ENCODE results near the gene COG8. TPM values are rescaled to one million over a fixed set of nuclear protein-coding genes. Genes with fewer than 3 reads are reported as not detected.
A peak's percentile ranks its signal among the peaks of the same experiment; 100 is the strongest.

COG8 gene
- total and polyA plus RNA-seq, 2 experiments from 2014 or later, result 54.5 to 95.3 TPM

DNA sequence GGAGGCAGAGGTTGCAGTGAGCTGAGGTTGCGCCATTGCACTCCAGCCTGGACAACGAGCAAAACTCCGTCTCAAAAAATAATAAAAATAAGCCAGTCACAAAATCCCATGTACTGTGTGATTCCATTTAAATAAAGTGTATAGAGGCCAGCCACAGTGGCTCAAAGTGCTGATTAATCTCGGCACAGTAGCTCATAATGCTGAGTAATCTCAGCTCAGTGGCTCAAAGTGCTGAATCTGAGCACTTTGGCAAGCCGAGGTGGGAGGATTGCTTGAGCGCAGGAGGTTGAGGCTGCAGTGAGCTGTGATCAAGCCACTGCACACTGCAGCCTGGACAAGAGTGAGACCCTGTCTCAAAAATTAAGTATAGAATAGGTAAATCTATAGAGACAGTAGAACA, 7.3 kb upstream of the COG8 start:
- TF ChIP-seq, protein P1, sequence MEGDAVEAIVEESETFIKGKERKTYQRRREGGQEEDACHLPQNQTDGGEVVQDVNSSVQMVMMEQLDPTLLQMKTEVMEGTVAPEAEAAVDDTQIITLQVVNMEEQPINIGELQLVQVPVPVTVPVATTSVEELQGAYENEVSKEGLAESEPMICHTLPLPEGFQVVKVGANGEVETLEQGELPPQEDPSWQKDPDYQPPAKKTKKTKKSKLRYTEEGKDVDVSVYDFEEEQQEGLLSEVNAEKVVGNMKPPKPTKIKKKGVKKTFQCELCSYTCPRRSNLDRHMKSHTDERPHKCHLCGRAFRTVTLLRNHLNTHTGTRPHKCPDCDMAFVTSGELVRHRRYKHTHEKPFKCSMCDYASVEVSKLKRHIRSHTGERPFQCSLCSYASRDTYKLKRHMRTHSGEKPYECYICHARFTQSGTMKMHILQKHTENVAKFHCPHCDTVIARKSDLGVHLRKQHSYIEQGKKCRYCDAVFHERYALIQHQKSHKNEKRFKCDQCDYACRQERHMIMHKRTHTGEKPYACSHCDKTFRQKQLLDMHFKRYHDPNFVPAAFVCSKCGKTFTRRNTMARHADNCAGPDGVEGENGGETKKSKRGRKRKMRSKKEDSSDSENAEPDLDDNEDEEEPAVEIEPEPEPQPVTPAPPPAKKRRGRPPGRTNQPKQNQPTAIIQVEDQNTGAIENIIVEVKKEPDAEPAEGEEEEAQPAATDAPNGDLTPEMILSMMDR (IDR thresholded peaks at IDR 0.05; ENCODE audit: low read depth, low read length), result no peak
- Histone ChIP-seq H3K27me3 (no peaks in the 10 kb centered on the region), H3K36me3 (peaks cover 12% of the 10 kb centered on the region), H3K9me3 (ENCODE audit: low read depth) (no peaks in the 10 kb centered on the region), H3K27ac (no peak overlapping the region), H3K4me1 (ENCODE audit: low read depth) (no peaks in the 10 kb centered on the region), H3K4me3 (no peak overlapping the region)
- no peak for DNase-seq (ENCODE audit: low read depth in 1 of 2, low spot score in 1 of 2)

DNA sequence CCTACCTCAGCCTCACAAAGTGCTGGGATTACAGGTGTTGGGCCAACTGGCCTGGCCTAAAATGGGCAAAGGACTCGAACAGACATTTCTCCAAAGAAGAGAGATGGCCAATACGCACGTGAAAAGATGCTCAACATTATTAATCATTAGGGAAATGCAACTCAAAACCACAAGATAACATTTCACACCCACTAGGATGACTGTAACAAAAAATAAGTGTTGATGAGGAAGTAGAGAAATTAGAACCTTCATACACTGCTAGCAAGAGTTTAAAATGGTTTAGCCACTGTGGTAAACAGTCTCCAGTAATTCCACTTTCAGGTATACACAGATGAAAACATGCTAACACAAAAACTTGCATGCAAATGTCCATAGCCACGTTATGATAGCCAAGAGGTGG, 6.6 kb upstream of the COG8 start:
- no peak for DNase-seq (ENCODE audit: low read depth in 1 of 2, low spot score in 1 of 2)
- Histone ChIP-seq H3K27me3 (no peaks in the 10 kb centered on the region), H3K9me3 (ENCODE audit: low read depth) (no peaks in the 10 kb centered on the region), H3K36me3 (peaks cover 19% of the 10 kb centered on the region), H3K4me1 (ENCODE audit: low read depth) (no peaks in the 10 kb centered on the region), H3K27ac (no peak overlapping the region), H3K4me3 (no peak overlapping the region)
- TF ChIP-seq, protein P1 (IDR thresholded peaks at IDR 0.05; ENCODE audit: low read depth, low read length), result no peak

DNA sequence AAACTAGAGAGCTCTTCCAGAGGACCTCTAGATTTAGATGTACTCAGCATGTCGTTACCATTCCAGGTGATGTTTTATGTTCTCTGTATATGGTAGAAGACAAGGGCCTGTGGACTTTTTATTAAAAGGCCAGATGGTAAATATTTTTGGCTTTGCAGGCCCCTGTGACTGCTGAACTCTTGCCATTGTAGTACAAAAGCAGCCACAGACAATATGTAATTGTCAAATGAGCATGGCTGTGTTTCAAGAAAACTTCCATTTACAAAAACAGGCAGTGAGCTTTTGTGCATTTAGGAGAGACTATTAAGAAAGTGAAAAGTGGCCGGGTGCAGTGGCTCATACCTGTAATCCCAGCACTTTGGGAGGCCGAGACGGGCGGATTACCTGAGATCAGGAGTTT, 4.8 kb upstream of the COG8 start:
- Histone ChIP-seq H3K9me3 (ENCODE audit: low read depth) (no peaks in the 10 kb centered on the region), H3K4me3 (no peak overlapping the region), H3K4me1 (ENCODE audit: low read depth) (peaks cover 7% of the 10 kb centered on the region), H3K36me3 (peaks cover 22% of the 10 kb centered on the region), H3K27ac (no peak overlapping the region), H3K27me3 (no peaks in the 10 kb centered on the region)
- TF ChIP-seq, protein P1 (IDR thresholded peaks at IDR 0.05; ENCODE audit: low read depth, low read length), result no peak
- no peak for DNase-seq (ENCODE audit: low read depth in 1 of 2, low spot score in 1 of 2)

DNA sequence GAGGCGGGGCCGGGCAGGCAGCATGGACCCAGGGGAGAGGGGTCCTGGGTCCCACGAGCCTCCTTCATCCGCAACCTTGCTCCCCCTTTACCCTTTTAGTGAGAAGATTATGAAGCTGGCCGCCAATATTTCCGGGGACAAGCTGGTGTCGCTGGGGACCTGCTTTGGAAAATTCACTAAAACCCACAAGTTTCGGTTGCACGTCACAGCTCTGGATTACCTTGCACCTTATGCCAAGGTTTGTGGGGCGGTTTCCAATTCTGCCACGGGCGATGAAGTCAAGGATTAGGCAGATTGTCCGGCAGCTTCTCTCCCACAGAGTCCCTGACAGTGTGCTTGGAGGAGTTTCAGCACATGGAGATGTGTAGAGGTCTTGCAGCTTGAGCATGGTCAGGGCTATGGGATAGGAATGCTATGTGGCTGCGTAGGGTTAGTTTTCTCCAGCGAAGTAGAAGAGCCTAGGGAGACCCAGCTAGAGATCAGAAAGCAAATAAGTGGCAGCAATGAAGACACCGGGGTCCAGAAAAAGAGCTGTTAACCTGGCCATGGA, 806 bp upstream of the COG8 start:
- peak in 1 of 2 donors; percentile 25 for DNase-seq (ENCODE audit: low read depth in 1 of 2, low spot score in 1 of 2)
- Histone ChIP-seq H3K4me1 (ENCODE audit: low read depth) (peaks cover 13% of the 10 kb centered on the region), H3K27ac (peak overlapping the region; percentile 85), H3K36me3 (peaks cover 25% of the 10 kb centered on the region), H3K27me3 (no peaks in the 10 kb centered on the region), H3K4me3 (peak overlapping the region; percentile 75), H3K9me3 (ENCODE audit: low read depth) (no peaks in the 10 kb centered on the region)
- TF ChIP-seq, protein P1 (IDR thresholded peaks at IDR 0.05; ENCODE audit: low read depth, low read length), result no peak

DNA sequence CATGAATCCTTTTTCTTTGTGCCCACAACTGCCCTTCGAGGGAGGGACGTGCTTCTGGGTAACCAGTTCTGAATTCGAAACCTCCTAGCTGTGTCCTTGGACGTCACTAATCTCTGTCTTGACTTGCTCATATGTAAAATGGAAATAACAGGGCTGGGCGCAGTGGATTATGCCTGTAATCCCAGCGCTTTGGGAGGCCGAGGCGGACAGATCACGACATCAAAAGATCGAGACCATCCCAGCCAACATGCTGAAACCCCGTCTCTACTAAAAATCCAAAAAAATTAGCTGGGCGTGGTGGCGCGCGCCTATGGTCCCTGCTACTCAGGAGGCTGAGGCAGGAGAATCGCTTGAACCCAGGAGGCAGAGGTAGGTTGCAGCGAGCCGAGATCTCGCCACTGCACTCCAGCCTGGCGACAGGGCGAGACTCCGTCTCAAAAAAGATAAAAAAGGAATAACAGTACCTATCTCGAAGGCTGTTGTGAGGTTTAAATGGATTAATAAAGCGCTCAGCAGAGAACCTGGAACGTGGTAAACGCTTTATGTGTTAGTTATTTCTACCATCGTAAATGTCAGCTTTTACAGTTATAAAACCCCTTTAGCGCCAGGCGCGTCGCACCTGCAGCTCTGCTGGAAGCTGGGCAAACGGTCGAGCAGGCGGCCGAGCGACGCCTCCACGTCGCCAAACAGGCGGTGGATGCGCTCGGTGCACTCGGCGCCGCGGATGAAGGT, 641 bp downstream of the COG8 start:
- H3K36me3 ChIP-seq, result peaks cover 38% of the 10 kb centered on the region
- no peaks in the 10 kb centered on the region for H3K27me3 ChIP-seq
- peaks cover 13% of the 10 kb centered on the region for H3K4me1 ChIP-seq (ENCODE audit: low read depth)
- H3K4me3 ChIP-seq, result peak overlapping the region; percentile 75
- no peak for DNase-seq (ENCODE audit: low read depth in 1 of 2, low spot score in 1 of 2)
- no peaks in the 10 kb centered on the region for H3K9me3 ChIP-seq (ENCODE audit: low read depth)
- peak overlapping the region; percentile 85 for H3K27ac ChIP-seq
- TF ChIP-seq, protein P1 (IDR thresholded peaks at IDR 0.05; ENCODE audit: low read depth, low read length), result no peak
